GM12891 (cell line): ENCODE data around the gene BAHD1.

ENCODE experiments used
- POLR2A ChIP-seq: IDR thresholded peaks from 2 replicates; pipeline ENCODE4 v1.6.1; 2011; ENCODE audit warnings: low read depth, low read length, control low read depth
- POLR2AphosphoS5 ChIP-seq: IDR thresholded peaks from 2 replicates; pipeline ENCODE4 v1.6.1; 2011; ENCODE audit warnings: low read depth, low read length, control low read depth
- SPI1 ChIP-seq: IDR thresholded peaks from 2 replicates; pipeline ENCODE4 v1.6.1; 2011; ENCODE audit warnings: low read depth, low read length, control low read depth

- TF ChIP-seq POLR2AphosphoS5 (no peak), SPI1 (no peak), POLR2A (no peak)
Observed at GRCh38 chr15:40471808-40472150, 31.0 kb downstream of the BAHD1 start.
